Measurements from ENCODE around the gene LY6G6C.

GRCh38 chr6:31713465-31713864 lies 8.1 kb downstream of the LY6G6C start:
- TF ChIP-seq ZBTB1 (tag by site-specific recombination; IDR thresholded peaks at IDR 0.05) (no peak), MZF1 (tag by site-specific recombination; IDR thresholded peaks at IDR 0.05; ENCODE audit: borderline replicate concordance) (no peak), ZNF600 (tag by site-specific recombination; IDR thresholded peaks at IDR 0.05) (no peak), ZBTB11 (tag by site-specific recombination; conservative IDR thresholded peaks at IDR 0.05; ENCODE audit: low read depth) (no peak), ZBTB17 (tag by site-specific recombination; IDR thresholded peaks at IDR 0.05) (no peak), ZNF514 (tag by site-specific recombination; IDR thresholded peaks at IDR 0.05) (no peak), ZNF146 (tag by site-specific recombination; IDR thresholded peaks at IDR 0.05) (no peak), ZNF335 (tag by site-specific recombination; conservative IDR thresholded peaks at IDR 0.05) (no peak), ZNF223 (tag by site-specific recombination; IDR thresholded peaks at IDR 0.05) (no peak), ZNF560 (tag by site-specific recombination; IDR thresholded peaks at IDR 0.05; ENCODE audit: borderline replicate concordance) (no peak), BCL6B (tag by site-specific recombination; IDR thresholded peaks at IDR 0.05) (no peak), FEZF1 (tag by site-specific recombination; IDR thresholded peaks at IDR 0.05) (no peak)
- TF ChIP-seq, protein P1, sequence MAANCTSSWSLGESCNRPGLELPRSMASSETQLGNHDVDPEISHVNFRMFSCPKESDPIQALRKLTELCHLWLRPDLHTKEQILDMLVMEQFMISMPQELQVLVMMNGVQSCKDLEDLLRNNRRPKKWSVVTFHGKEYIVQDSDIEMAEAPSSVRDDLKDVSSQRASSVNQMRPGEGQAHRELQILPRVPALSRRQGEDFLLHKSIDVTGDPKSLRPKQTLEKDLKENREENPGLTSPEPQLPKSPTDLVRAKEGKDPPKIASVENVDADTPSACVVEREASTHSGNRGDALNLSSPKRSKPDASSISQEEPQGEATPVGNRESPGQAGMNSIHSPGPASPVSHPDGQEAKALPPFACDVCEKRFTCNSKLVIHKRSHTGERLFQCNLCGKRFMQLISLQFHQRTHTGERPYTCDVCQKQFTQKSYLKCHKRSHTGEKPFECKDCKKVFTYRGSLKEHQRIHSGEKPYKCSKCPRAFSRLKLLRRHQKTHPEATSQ (tag by site-specific recombination; IDR thresholded peaks at IDR 0.05), result no peak
- TF ChIP-seq, protein P2, sequence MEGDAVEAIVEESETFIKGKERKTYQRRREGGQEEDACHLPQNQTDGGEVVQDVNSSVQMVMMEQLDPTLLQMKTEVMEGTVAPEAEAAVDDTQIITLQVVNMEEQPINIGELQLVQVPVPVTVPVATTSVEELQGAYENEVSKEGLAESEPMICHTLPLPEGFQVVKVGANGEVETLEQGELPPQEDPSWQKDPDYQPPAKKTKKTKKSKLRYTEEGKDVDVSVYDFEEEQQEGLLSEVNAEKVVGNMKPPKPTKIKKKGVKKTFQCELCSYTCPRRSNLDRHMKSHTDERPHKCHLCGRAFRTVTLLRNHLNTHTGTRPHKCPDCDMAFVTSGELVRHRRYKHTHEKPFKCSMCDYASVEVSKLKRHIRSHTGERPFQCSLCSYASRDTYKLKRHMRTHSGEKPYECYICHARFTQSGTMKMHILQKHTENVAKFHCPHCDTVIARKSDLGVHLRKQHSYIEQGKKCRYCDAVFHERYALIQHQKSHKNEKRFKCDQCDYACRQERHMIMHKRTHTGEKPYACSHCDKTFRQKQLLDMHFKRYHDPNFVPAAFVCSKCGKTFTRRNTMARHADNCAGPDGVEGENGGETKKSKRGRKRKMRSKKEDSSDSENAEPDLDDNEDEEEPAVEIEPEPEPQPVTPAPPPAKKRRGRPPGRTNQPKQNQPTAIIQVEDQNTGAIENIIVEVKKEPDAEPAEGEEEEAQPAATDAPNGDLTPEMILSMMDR (tag by site-specific recombination; IDR thresholded peaks at IDR 0.05), result no peak
